Measurements from ENCODE around the gene PTMS.

- no peak for TF ChIP-seq CTCF (IDR thresholded peaks at IDR 0.05; ENCODE audit: low read depth, low read length)
- no peak for TF ChIP-seq EZH2phosphoT487 (IDR thresholded peaks at IDR 0.05; ENCODE audit: low read depth)
Observed at GRCh38 chr12:6769666-6770065, 3.5 kb downstream of the PTMS start.
